ENCODE measurements around the gene ZNF665. TPM values are rescaled to one million over a fixed set of nuclear protein-coding genes. Genes with fewer than 3 reads are reported as not detected.

The ZNF665 gene
- total RNA-seq, 1 experiment from 2014 or later, result not detected

DNA sequence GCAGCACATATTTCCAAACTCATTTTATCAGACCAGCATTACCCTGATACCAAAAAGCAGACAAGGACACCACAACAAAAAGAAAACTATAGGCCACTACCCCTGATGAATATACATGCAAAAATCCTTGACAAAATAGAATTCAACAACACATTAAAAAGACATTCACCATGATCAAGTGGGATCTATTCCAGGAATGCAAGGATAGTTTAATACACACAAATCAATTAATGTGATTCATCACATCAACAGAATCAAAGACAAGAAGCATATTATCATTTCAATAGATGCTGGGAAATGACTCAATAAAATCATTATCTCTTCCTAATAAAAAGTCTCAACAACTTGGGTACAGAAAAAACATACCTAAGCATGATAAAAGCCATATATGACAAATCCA is 45.5 kb downstream of the ZNF665 start:
- Mint-ChIP-seq H3K27me3 (ENCODE audit: unreplicated experiment) (no peaks in the 10 kb centered on the region), H3K4me3 (ENCODE audit: low read depth, unreplicated experiment) (no peak overlapping the region)
- no peak for DNase-seq

DNA sequence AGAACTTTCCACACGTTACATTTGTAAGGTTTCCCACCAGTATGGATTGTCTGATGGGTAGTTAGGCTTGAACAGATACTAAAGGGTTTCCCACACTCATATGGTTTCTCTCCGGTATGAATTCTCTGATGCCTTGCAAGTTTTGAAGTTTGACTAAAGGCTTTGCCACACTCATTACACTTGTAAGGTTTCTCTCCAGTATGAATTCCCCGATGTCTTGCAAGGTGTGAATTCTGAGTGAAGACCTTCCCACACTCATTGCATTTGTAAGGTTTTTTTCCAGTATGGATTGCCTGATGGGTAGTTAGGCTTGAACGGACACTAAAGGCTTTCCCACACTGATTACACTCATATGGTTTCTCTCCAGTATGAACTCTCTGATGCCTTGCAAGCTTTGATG is 52.8 kb downstream of the ZNF665 start:
- Mint-ChIP-seq H3K36me3 (ENCODE audit: insufficient read depth, unreplicated experiment) (no peaks in the 10 kb centered on the region), H3K4me1 (ENCODE audit: low read depth, unreplicated experiment) (no peaks in the 10 kb centered on the region), H3K27ac (ENCODE audit: unreplicated experiment) (no peak overlapping the region), H3K9me3 (ENCODE audit: low read depth, unreplicated experiment) (peaks cover 16% of the 10 kb centered on the region), H3K4me3 (ENCODE audit: low read depth, unreplicated experiment) (no peak overlapping the region), H3K27me3 (ENCODE audit: unreplicated experiment) (no peaks in the 10 kb centered on the region)
- no peak for DNase-seq
- BruUV-seq (replicated peaks), result no TSS peak
- intact Hi-C loops (cut with micrococcal nuclease; ENCODE audit: unreplicated experiment), result no loop called here
- CTCF ChIA-PET, result no interaction called here
- TF ChIP-seq, protein P1, sequence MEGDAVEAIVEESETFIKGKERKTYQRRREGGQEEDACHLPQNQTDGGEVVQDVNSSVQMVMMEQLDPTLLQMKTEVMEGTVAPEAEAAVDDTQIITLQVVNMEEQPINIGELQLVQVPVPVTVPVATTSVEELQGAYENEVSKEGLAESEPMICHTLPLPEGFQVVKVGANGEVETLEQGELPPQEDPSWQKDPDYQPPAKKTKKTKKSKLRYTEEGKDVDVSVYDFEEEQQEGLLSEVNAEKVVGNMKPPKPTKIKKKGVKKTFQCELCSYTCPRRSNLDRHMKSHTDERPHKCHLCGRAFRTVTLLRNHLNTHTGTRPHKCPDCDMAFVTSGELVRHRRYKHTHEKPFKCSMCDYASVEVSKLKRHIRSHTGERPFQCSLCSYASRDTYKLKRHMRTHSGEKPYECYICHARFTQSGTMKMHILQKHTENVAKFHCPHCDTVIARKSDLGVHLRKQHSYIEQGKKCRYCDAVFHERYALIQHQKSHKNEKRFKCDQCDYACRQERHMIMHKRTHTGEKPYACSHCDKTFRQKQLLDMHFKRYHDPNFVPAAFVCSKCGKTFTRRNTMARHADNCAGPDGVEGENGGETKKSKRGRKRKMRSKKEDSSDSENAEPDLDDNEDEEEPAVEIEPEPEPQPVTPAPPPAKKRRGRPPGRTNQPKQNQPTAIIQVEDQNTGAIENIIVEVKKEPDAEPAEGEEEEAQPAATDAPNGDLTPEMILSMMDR (IDR thresholded peaks at IDR 0.05; ENCODE audit: unreplicated experiment), result no peak

More for the DNA sequence above, 45.5 kb downstream of the ZNF665 start:
- no TSS peak for BruUV-seq (replicated peaks)
- Mint-ChIP-seq H3K36me3 (ENCODE audit: insufficient read depth, unreplicated experiment) (no peaks in the 10 kb centered on the region), H3K9me3 (ENCODE audit: low read depth, unreplicated experiment) (peaks cover 10% of the 10 kb centered on the region), H3K4me1 (ENCODE audit: low read depth, unreplicated experiment) (no peaks in the 10 kb centered on the region), H3K27ac (ENCODE audit: unreplicated experiment) (no peak overlapping the region)
- TF ChIP-seq, protein P1 (IDR thresholded peaks at IDR 0.05; ENCODE audit: unreplicated experiment), result no peak
- CTCF ChIA-PET, result no interaction called here
- intact Hi-C loops (cut with micrococcal nuclease; ENCODE audit: unreplicated experiment), result no loop called here

DNA sequence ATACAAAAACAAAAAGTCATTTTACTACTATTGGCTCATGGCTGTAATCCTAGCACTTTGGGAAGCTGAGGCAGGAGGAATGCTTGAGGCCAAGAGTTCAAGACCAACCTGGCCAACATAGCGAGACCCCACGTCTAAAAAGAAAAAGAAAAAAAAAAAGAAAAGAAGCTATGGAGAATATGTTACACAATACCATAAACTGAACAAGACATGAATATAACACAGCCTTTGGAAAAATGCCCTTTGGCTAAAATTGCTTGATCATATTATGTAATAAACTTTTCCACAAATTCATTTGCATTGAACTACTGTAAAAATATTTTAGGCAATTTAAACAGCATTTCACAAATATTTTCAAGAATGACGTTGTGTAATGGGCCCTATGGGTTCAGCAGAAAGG is 56.7 kb downstream of the ZNF665 start:
- BruUV-seq (replicated peaks), result no TSS peak
- Mint-ChIP-seq H3K27ac (ENCODE audit: unreplicated experiment) (no peak overlapping the region), H3K4me1 (ENCODE audit: low read depth, unreplicated experiment) (no peaks in the 10 kb centered on the region), H3K9me3 (ENCODE audit: low read depth, unreplicated experiment) (peaks cover 21% of the 10 kb centered on the region), H3K4me3 (ENCODE audit: low read depth, unreplicated experiment) (no peak overlapping the region), H3K36me3 (ENCODE audit: insufficient read depth, unreplicated experiment) (no peaks in the 10 kb centered on the region), H3K27me3 (ENCODE audit: unreplicated experiment) (no peaks in the 10 kb centered on the region)
- CTCF ChIA-PET, result no interaction called here
- no peak for DNase-seq
- intact Hi-C loops (cut with micrococcal nuclease; ENCODE audit: unreplicated experiment), result no loop called here
- TF ChIP-seq, protein P1 (IDR thresholded peaks at IDR 0.05; ENCODE audit: unreplicated experiment), result no peak

DNA sequence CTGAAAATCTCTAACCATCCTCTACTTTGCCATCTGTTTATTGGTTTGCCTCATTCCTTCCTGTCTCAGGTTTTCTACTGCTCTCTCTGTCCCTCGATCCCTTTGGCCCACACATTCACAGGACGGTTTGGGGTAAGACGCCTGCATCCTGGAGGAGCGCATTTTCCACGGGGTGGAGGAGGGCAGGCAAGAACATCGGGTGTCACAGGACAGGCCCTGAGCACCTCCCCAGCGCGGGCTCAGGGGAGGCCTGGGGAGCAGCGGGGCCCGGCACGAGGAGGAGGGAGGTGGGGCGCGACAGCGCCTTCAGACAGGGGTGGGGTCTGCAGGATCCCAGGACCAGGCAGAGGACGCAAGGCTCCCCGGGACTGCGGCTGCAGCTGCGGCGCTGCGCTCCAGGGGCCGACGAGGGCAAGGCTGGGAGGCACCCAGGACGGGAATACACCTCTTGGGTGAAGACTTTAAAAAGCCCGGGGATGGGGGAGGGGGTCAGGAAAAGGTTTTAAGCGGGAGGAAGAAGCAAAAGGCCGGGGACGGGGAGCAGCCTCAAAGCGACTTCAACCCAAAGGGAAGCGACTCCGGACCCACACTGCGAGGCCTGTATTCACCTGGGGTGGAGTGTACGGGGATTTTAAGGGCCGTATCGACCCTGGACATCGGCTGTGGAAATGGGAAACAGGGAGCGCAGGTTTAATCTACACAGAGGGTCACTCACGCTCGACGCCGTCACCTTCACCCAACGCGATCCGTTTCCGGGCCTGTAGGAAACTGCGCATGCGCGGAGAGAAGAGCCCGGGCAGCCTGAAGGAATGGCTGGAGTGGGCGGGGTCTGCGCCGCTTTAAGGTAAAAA is 60.8 kb downstream of the ZNF665 start, which contains the start of gene ZNF415:
TSS of gene ZNF415 (minus strand) at position 770 of the 851 bp plus-strand sequence. CDS start 10,234 bp downstream, outside the sequence.
- BruUV-seq (replicated peaks), result no TSS peak
- TF ChIP-seq, protein P1 (IDR thresholded peaks at IDR 0.05; ENCODE audit: unreplicated experiment), result no peak
- no peaks in the 10 kb centered on the region for H3K4me1 Mint-ChIP-seq (ENCODE audit: low read depth, unreplicated experiment)
- intact Hi-C loops (cut with micrococcal nuclease; ENCODE audit: unreplicated experiment), result no loop called here
- CTCF ChIA-PET, result no interaction called here
- no peak within 1 kb of the TSS for H3K27ac Mint-ChIP-seq (ENCODE audit: unreplicated experiment)
- no peaks in the 10 kb centered on the region for H3K27me3 Mint-ChIP-seq (ENCODE audit: unreplicated experiment)
- no peaks in the 10 kb centered on the region for H3K36me3 Mint-ChIP-seq (ENCODE audit: insufficient read depth, unreplicated experiment)
- DNase-seq, result no peak
- H3K4me3 Mint-ChIP-seq (ENCODE audit: low read depth, unreplicated experiment), result no peak within 1 kb of the TSS
- peaks cover 20% of the 10 kb centered on the region for H3K9me3 Mint-ChIP-seq (ENCODE audit: low read depth, unreplicated experiment)

All from Calu3 (cell line).